ENCODE results near the gene CCDC33. TPM values are rescaled to one million over a fixed set of nuclear protein-coding genes. Genes with fewer than 3 reads are reported as not detected.

The CCDC33 gene
- total RNA-seq, 1 experiment from 2014 or later = 0.77 TPM

GRCh38 chr15:74347757-74348250 is 111.7 kb downstream of the CCDC33 start:
- H3K4me1 ChIP-seq (ENCODE audit: insufficient read depth, low read length) = peaks cover 4% of the 10 kb centered on the region; the same call in 1 of the 2 replicates
- H3K27me3 ChIP-seq (ENCODE audit: low read length) = no peaks in the 10 kb centered on the region
- H3F3A ChIP-seq (ENCODE audit: low read length, unreplicated experiment) = no peaks in the 10 kb centered on the region
- BruUV-seq (replicated peaks) = no TSS peak
- intact Hi-C loops (cut with micrococcal nuclease) = no loop called here
- H3K9me3 ChIP-seq (ENCODE audit: low read length) = no peaks in the 10 kb centered on the region
- no peak overlapping the region for H3K4me2 ChIP-seq (ENCODE audit: low read length)
- ATAC-seq (no peak), DNase-seq (no peak)
- POLR2A ChIA-PET (ENCODE audit: unreplicated experiment) = no interaction called here
- CTCF ChIA-PET = no interaction called here
- no peak overlapping the region for H3K27ac ChIP-seq (ENCODE audit: low read length)
- H4K20me1 ChIP-seq (ENCODE audit: low read length) = no peaks in the 10 kb centered on the region
- H3K36me3 ChIP-seq (ENCODE audit: low read depth, low read length) = no peaks in the 10 kb centered on the region
- H2AFZ ChIP-seq (ENCODE audit: low read length) = no peak overlapping the region
- TF ChIP-seq EZH2phosphoT487 (IDR thresholded peaks at IDR 0.05; ENCODE audit: borderline replicate concordance, low read length) = no peak
- no peak for TF ChIP-seq EZH2 (IDR thresholded peaks at IDR 0.05; ENCODE audit: low read length, unreplicated experiment)
- no peak for TF ChIP-seq CTCF (conservative IDR thresholded peaks at IDR 0.05; ENCODE audit: low read depth, low read length)
- H3K4me3 ChIP-seq (ENCODE audit: low read length) = no peak overlapping the region
- no peaks in the 10 kb centered on the region for H3K79me2 ChIP-seq (ENCODE audit: low read length)
- no peak overlapping the region for H3K9ac ChIP-seq (ENCODE audit: low read length)
- H3K9me2 ChIP-seq (replicated peaks; ENCODE audit: low read length) = no peaks in the 10 kb centered on the region

GRCh38 chr15:74349241-74349778 is 113.2 kb downstream of the CCDC33 start:
- TF ChIP-seq EZH2 (IDR thresholded peaks at IDR 0.05; ENCODE audit: low read length, unreplicated experiment) (no peak), CTCF (conservative IDR thresholded peaks at IDR 0.05; ENCODE audit: low read depth, low read length) (no peak), EZH2phosphoT487 (IDR thresholded peaks at IDR 0.05; ENCODE audit: borderline replicate concordance, low read length) (no peak)

More at GRCh38 chr15:74349241-74349778, 113.2 kb downstream of the CCDC33 start:
- H3K36me3 ChIP-seq (ENCODE audit: low read depth, low read length) = no peaks in the 10 kb centered on the region
- ATAC-seq = no peak
- H3K4me1 ChIP-seq (ENCODE audit: insufficient read depth, low read length) = peaks cover 4% of the 10 kb centered on the region; the same call in 1 of the 2 replicates
- H4K20me1 ChIP-seq (ENCODE audit: low read length) = no peaks in the 10 kb centered on the region
- no peak overlapping the region for H3K4me3 ChIP-seq (ENCODE audit: low read length)
- CTCF ChIA-PET = no interaction called here
- no peak for DNase-seq
- H3K4me2 ChIP-seq (ENCODE audit: low read length) = no peak overlapping the region
- no peaks in the 10 kb centered on the region for H3K9me3 ChIP-seq (ENCODE audit: low read length)
- H2AFZ ChIP-seq (ENCODE audit: low read length) = no peak overlapping the region
- no peak overlapping the region for H3K27ac ChIP-seq (ENCODE audit: low read length)
- no peaks in the 10 kb centered on the region for H3K79me2 ChIP-seq (ENCODE audit: low read length)
- POLR2A ChIA-PET (ENCODE audit: unreplicated experiment) = no interaction called here
- no peaks in the 10 kb centered on the region for H3F3A ChIP-seq (ENCODE audit: low read length, unreplicated experiment)
- intact Hi-C loops (cut with micrococcal nuclease) = no loop called here
- no peaks in the 10 kb centered on the region for H3K9me2 ChIP-seq (replicated peaks; ENCODE audit: low read length)
- H3K27me3 ChIP-seq (ENCODE audit: low read length) = no peaks in the 10 kb centered on the region
- BruUV-seq (replicated peaks) = no TSS peak
- no peak overlapping the region for H3K9ac ChIP-seq (ENCODE audit: low read length)

All from PC-3 (cell line).